8988T (cell line): ENCODE data around the gene GAD2.
A peak's percentile ranks its signal among the peaks of the same experiment; 100 is the strongest.
"Not testable (repeated sequence)": the region's sequence is repeated elsewhere in the genome, so short reads cannot be mapped to it uniquely, and the experiment has no call there.

ENCODE experiments used
- DNase-seq: peaks from one replicate; pipeline ENCODE4 v3.0.0; 2011

The GAD2 gene

GRCh38 chr10:26326851-26327250, 110.3 kb downstream of the GAD2 start:
- DNase-seq: no peak

GRCh38 chr10:26327811-26328210, 111.2 kb downstream of the GAD2 start:
- DNase-seq: no peak

- no peak for DNase-seq
Measured at GRCh38 chr10:26331371-26331770, 114.8 kb downstream of the GAD2 start.

- no peak for DNase-seq
Measured at GRCh38 chr10:26334232-26334931, 117.8 kb downstream of the GAD2 start.

GRCh38 chr10:26334932-26335573, 118.5 kb downstream of the GAD2 start:
- peak; percentile 35 for DNase-seq

- DNase-seq: no peak
Measured at GRCh38 chr10:26335574-26336093, 119.1 kb downstream of the GAD2 start.

GRCh38 chr10:26336979-26337378, 120.4 kb downstream of the GAD2 start:
- DNase-seq: no peak

GRCh38 chr10:26341701-26342100, 125.1 kb downstream of the GAD2 start:
- no peak for DNase-seq

- DNase-seq: not testable (repeated sequence)
Measured at GRCh38 chr10:26348821-26349417, 132.3 kb downstream of the GAD2 start.
